ENCODE data around the gene IL34.

Gene IL34

DNA sequence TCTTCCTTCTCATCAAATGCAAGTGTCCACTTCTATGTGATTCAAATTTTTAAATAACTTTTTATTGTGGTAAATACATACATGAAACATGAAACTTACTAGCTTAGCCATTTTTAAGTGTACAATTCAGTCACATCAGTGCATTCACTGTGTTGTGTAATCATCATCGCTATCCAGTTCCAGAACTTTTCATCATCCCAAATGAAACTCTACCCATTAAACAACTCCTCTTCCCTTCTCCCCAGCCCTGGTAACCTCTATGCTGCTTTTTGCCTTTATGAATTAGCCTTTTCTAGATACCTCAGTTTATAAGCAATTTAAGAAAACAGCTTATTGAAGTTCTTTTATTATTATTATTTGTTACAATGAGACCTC is 41.1 kb upstream of the IL34 start:
- Histone ChIP-seq H4K8ac (ENCODE audit: low read depth, low read length) (no peak overlapping the region), H3K4me3 (ENCODE audit: low read length in 2 of 2) (no peak overlapping the region), H3K4me1 (ENCODE audit: control insufficient read depth in 2 of 2, insufficient read depth in 1 of 2, low read depth in 1 of 2, low read length in 2 of 2) (no peaks in the 10 kb centered on the region), H3K14ac (ENCODE audit: low read length) (no peak overlapping the region), H3K23ac (ENCODE audit: low read depth, low read length, poor library complexity) (no peak overlapping the region), H3K27me3 (ENCODE audit: control insufficient read depth in 3 of 3, insufficient read depth in 3 of 3, low read depth in 1 of 3, low read length in 3 of 3) (no peaks in the 10 kb centered on the region), H3K79me1 (ENCODE audit: low read depth, low read length) (no peaks in the 10 kb centered on the region), H3K4ac (ENCODE audit: low read length) (no peak overlapping the region), H2BK5ac (ENCODE audit: low read length) (no peak overlapping the region), H2BK12ac (ENCODE audit: low read length) (no peak overlapping the region), H3K36me3 (replicated peaks in 1 of 2; ENCODE audit: control insufficient read depth in 2 of 2, insufficient read depth in 2 of 2, low read length in 2 of 2) (no peaks in the 10 kb centered on the region), H3K9me3 (replicated peaks in 1 of 2; ENCODE audit: control insufficient read depth in 2 of 2, insufficient read depth in 1 of 2, low read depth in 1 of 2, low read length in 2 of 2) (no peaks in the 10 kb centered on the region), H3K27ac (replicated peaks; ENCODE audit: low read length) (no peak overlapping the region), H4K91ac (ENCODE audit: low read depth, low read length, poor library complexity) (no peak overlapping the region), H3K9ac (ENCODE audit: low read depth, low read length, poor library complexity) (no peak overlapping the region), H2BK120ac (ENCODE audit: low read depth, low read length) (no peak overlapping the region), H3K4me2 (ENCODE audit: insufficient read depth, low read length, poor library complexity, severe bottlenecking) (no peak overlapping the region), H3K18ac (ENCODE audit: low read length) (no peak overlapping the region), H2AK5ac (ENCODE audit: low read depth, low read length) (no peak overlapping the region), H2AFZ (ENCODE audit: low read length) (no peak overlapping the region), H2BK15ac (ENCODE audit: low read length) (no peak overlapping the region)
- no CpG with 5 or more reads among the region's 1 CpG for WGBS, 2 donors (ENCODE audit: extremely low coverage in 2 of 2, insufficient read length in 2 of 2, insufficient replicate concordance in 1 of 2)
- DNase-seq (ENCODE audit: low spot score), result no peak

DNA sequence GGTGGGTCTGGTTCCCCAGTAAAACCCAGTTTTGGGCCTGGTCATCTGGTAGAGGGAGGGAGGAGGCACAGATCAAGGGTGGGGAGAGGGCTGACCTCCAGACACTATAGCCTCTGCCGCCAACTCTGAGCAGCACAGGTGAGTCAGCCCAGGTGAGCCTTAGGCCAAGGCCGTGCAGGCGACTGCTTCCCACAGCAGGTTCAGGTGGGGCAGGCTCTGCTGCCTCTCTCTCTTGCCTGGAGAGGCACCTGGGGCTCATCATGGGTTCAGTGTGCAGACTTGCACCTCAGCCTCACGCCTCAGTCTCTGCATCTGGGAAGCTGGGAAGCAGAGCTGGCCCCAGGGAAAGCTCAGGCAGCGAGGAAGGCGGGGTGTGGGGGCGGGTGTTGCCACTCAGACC is 37.8 kb upstream of the IL34 start:
- H3K9me3 ChIP-seq (replicated peaks in 1 of 2; ENCODE audit: control insufficient read depth in 2 of 2, insufficient read depth in 1 of 2, low read depth in 1 of 2, low read length in 2 of 2), result no peaks in the 10 kb centered on the region
- no peaks in the 10 kb centered on the region for H3K36me3 ChIP-seq (replicated peaks in 1 of 2; ENCODE audit: control insufficient read depth in 2 of 2, insufficient read depth in 2 of 2, low read length in 2 of 2)
- no peaks in the 10 kb centered on the region for H3K27me3 ChIP-seq (ENCODE audit: control insufficient read depth in 3 of 3, insufficient read depth in 3 of 3, low read depth in 1 of 3, low read length in 3 of 3)
- no peaks in the 10 kb centered on the region for H3K4me1 ChIP-seq (ENCODE audit: control insufficient read depth in 2 of 2, insufficient read depth in 1 of 2, low read depth in 1 of 2, low read length in 2 of 2)
- H3K4ac ChIP-seq (ENCODE audit: low read length), result no peak overlapping the region
- peak overlapping the region; percentile 65 for H2AK5ac ChIP-seq (ENCODE audit: low read depth, low read length)
- H3K14ac ChIP-seq (ENCODE audit: low read length), result no peak overlapping the region
- no peak overlapping the region for H3K27ac ChIP-seq (replicated peaks; ENCODE audit: low read length)
- peak overlapping the region in 1 of 2 donors; percentile 2 for H3K4me3 ChIP-seq (ENCODE audit: low read length in 2 of 2)
- peak overlapping the region; percentile 39 for H3K9ac ChIP-seq (ENCODE audit: low read depth, low read length, poor library complexity)
- no CpG with 5 or more reads among the region's 7 CpGs for WGBS, 2 donors (ENCODE audit: extremely low coverage in 2 of 2, insufficient read length in 2 of 2, insufficient replicate concordance in 1 of 2)
- H2AFZ ChIP-seq (ENCODE audit: low read length), result no peak overlapping the region
- H2BK5ac ChIP-seq (ENCODE audit: low read length), result peak overlapping the region; percentile 58
- H2BK12ac ChIP-seq (ENCODE audit: low read length), result peak overlapping the region; percentile 79
- H3K79me1 ChIP-seq (ENCODE audit: low read depth, low read length), result no peaks in the 10 kb centered on the region
- H3K4me2 ChIP-seq (ENCODE audit: insufficient read depth, low read length, poor library complexity, severe bottlenecking), result no peak overlapping the region
- no peak for DNase-seq (ENCODE audit: low spot score)
- H3K18ac ChIP-seq (ENCODE audit: low read length), result no peak overlapping the region
- H4K8ac ChIP-seq (ENCODE audit: low read depth, low read length), result no peak overlapping the region
- no peak overlapping the region for H3K23ac ChIP-seq (ENCODE audit: low read depth, low read length, poor library complexity)
- peak overlapping the region; percentile 66 for H4K91ac ChIP-seq (ENCODE audit: low read depth, low read length, poor library complexity)
- H2BK15ac ChIP-seq (ENCODE audit: low read length), result no peak overlapping the region
- H2BK120ac ChIP-seq (ENCODE audit: low read depth, low read length), result no peak overlapping the region

DNA sequence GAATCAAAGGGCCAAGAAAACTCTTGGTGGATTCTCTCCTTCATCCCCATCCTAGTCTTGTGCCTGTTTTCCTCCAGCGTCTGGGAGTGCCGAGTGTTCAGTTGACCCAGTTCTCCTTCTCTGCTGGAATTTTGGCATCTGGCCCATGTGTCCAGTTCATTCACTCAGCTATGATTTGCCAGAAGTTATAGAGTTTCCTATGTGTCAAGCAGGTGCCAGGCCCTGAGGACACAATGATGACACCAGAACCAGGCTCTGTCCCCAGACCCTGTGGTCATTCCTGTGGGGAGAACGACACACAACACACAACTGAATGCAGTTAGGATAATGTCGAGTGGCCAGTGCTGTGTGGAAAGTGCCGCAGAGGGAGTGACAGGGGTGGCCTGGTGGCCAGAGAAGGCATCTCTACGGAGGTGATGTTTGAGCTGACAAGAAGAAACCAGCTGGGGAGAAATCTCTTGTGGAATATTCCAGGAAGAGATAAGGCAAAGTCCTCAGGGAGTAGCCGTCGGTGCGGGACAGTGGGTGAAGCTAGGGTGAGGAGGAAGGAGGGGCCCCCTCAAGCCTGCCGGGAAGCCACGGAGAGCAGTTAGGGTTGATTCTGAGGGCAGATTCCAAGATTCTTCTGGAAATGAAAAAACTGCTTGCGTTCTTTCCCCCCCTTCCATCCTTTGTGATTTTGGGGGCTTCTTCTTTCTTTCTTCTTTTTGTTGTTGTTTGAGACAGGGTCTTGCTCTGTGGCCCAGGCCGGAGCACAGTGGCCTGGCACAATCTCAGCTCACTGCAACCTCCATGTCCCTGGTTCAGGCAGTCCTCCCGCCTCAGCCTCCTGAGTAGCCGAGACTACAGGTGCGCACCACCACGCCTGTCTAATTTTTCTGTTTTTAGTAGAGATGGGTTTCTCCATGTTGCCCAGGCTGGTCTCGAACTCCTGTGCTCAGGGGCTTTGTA is 35.8 kb upstream of the IL34 start:
- H3K4me2 ChIP-seq (ENCODE audit: insufficient read depth, low read length, poor library complexity, severe bottlenecking), result no peak overlapping the region
- no peak overlapping the region for H2BK12ac ChIP-seq (ENCODE audit: low read length)
- H3K9ac ChIP-seq (ENCODE audit: low read depth, low read length, poor library complexity), result no peak overlapping the region
- no peak for DNase-seq (ENCODE audit: low spot score)
- H3K4me3 ChIP-seq (ENCODE audit: low read length in 2 of 2), result no peak overlapping the region
- WGBS, 2 donors (ENCODE audit: extremely low coverage in 2 of 2, insufficient read length in 2 of 2, insufficient replicate concordance in 1 of 2), result no CpG with 5 or more reads among the region's 18 CpGs
- H2BK120ac ChIP-seq (ENCODE audit: low read depth, low read length), result no peak overlapping the region
- no peak overlapping the region for H3K27ac ChIP-seq (replicated peaks; ENCODE audit: low read length)
- no peaks in the 10 kb centered on the region for H3K36me3 ChIP-seq (replicated peaks in 1 of 2; ENCODE audit: control insufficient read depth in 2 of 2, insufficient read depth in 2 of 2, low read length in 2 of 2)
- H2BK15ac ChIP-seq (ENCODE audit: low read length), result no peak overlapping the region
- no peak overlapping the region for H4K8ac ChIP-seq (ENCODE audit: low read depth, low read length)
- no peak overlapping the region for H3K23ac ChIP-seq (ENCODE audit: low read depth, low read length, poor library complexity)
- H3K27me3 ChIP-seq (ENCODE audit: control insufficient read depth in 3 of 3, insufficient read depth in 3 of 3, low read depth in 1 of 3, low read length in 3 of 3), result no peaks in the 10 kb centered on the region
- peak overlapping the region; percentile 38 for H3K18ac ChIP-seq (ENCODE audit: low read length)
- H3K4me1 ChIP-seq (ENCODE audit: control insufficient read depth in 2 of 2, insufficient read depth in 1 of 2, low read depth in 1 of 2, low read length in 2 of 2), result no peaks in the 10 kb centered on the region
- no peak overlapping the region for H2BK5ac ChIP-seq (ENCODE audit: low read length)
- no peaks in the 10 kb centered on the region for H3K79me1 ChIP-seq (ENCODE audit: low read depth, low read length)
- H3K9me3 ChIP-seq (replicated peaks in 1 of 2; ENCODE audit: control insufficient read depth in 2 of 2, insufficient read depth in 1 of 2, low read depth in 1 of 2, low read length in 2 of 2), result no peaks in the 10 kb centered on the region
- no peak overlapping the region for H4K91ac ChIP-seq (ENCODE audit: low read depth, low read length, poor library complexity)
- no peak overlapping the region for H3K14ac ChIP-seq (ENCODE audit: low read length)
- H2AFZ ChIP-seq (ENCODE audit: low read length), result no peak overlapping the region
- H3K4ac ChIP-seq (ENCODE audit: low read length), result no peak overlapping the region
- no peak overlapping the region for H2AK5ac ChIP-seq (ENCODE audit: low read depth, low read length)

DNA sequence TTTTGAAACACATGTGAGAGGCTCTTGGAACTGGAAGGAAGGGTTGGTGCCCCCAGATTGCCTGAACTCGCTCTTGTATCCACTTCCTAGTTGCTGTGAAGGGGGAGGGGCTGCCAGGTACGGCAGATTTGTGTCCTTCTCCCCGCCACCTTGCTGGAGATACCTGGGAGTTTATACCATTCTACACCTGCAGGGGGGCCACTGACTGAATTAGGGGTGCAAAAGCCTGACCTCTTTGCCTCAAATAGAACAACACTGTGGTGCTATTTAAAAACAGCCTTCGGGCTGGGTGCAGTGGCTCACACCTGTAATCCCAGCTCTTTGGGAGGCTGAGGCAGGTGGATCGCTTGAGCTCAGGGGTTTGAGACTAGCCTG is 35.1 kb upstream of the IL34 start:
- Histone ChIP-seq H4K91ac (ENCODE audit: low read depth, low read length, poor library complexity) (no peak overlapping the region), H3K4me1 (ENCODE audit: control insufficient read depth in 2 of 2, insufficient read depth in 1 of 2, low read depth in 1 of 2, low read length in 2 of 2) (no peaks in the 10 kb centered on the region), H2AFZ (ENCODE audit: low read length) (no peak overlapping the region), H3K27ac (replicated peaks; ENCODE audit: low read length) (no peak overlapping the region), H2BK120ac (ENCODE audit: low read depth, low read length) (no peak overlapping the region), H4K8ac (ENCODE audit: low read depth, low read length) (no peak overlapping the region), H3K27me3 (ENCODE audit: control insufficient read depth in 3 of 3, insufficient read depth in 3 of 3, low read depth in 1 of 3, low read length in 3 of 3) (no peaks in the 10 kb centered on the region), H3K36me3 (replicated peaks in 1 of 2; ENCODE audit: control insufficient read depth in 2 of 2, insufficient read depth in 2 of 2, low read length in 2 of 2) (no peaks in the 10 kb centered on the region), H3K4me2 (ENCODE audit: insufficient read depth, low read length, poor library complexity, severe bottlenecking) (no peak overlapping the region), H2BK12ac (ENCODE audit: low read length) (no peak overlapping the region), H3K9ac (ENCODE audit: low read depth, low read length, poor library complexity) (no peak overlapping the region), H2BK15ac (ENCODE audit: low read length) (no peak overlapping the region), H3K4ac (ENCODE audit: low read length) (no peak overlapping the region), H2BK5ac (ENCODE audit: low read length) (no peak overlapping the region), H3K9me3 (replicated peaks in 1 of 2; ENCODE audit: control insufficient read depth in 2 of 2, insufficient read depth in 1 of 2, low read depth in 1 of 2, low read length in 2 of 2) (no peaks in the 10 kb centered on the region), H3K79me1 (ENCODE audit: low read depth, low read length) (no peaks in the 10 kb centered on the region), H3K23ac (ENCODE audit: low read depth, low read length, poor library complexity) (no peak overlapping the region), H2AK5ac (ENCODE audit: low read depth, low read length) (no peak overlapping the region), H3K4me3 (ENCODE audit: low read length in 2 of 2) (no peak overlapping the region), H3K18ac (ENCODE audit: low read length) (no peak overlapping the region), H3K14ac (ENCODE audit: low read length) (no peak overlapping the region)
- no peak for DNase-seq (ENCODE audit: low spot score)
- WGBS, 2 donors (ENCODE audit: extremely low coverage in 2 of 2, insufficient read length in 2 of 2, insufficient replicate concordance in 1 of 2), result no CpG with 5 or more reads among the region's 5 CpGs

Measured in neuronal stem cell (in vitro differentiated cells).